HG02938 (cell line): ENCODE data around the gene CRISP3.
"Not testable (repeated sequence)": the region's sequence is repeated elsewhere in the genome, so short reads cannot be mapped to it uniquely, and the experiment has no call there.

Experiments
- ATAC-seq: cut with Tn5 transposase; IDR thresholded peaks from one replicate; pipeline ENCODE4 v1.9.1; 2021; ENCODE audit warnings: mild to moderate bottlenecking, moderate library complexity; ENCODE audit not compliant: unreplicated experiment

Gene CRISP3

GRCh38 chr6:49744259-49744658 is at the start of gene CRISP3:
Gene CRISP3, minus strand, starts transcription at chr6:49744388. Its CDS starts 21 bp downstream, at chr6:49744367.
- ATAC-seq: no peak

- no peak for ATAC-seq
Measured at GRCh38 chr6:49790341-49790740, 46.2 kb upstream of the CRISP3 start.

DNA sequence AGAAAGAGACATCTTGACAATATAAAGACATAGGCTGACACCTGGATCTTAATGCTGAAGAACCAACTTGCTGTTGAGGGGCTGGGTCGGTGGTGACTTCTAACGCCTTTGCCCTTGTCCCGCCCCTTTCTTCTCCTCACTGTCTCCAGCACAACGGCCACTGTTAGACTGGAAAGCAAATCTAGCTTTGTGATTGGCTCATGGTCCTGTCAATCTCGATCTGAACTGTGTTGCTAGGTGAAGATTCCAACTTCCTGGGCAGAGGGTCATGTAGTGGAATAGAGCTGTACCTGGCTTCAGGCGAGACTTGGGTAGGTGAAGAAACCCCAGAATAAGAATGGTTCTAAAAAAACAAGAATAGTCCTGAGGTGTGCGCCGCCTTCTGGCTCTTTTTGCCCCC is 43.0 kb upstream of the CRISP3 start, which contains the start of gene PGK2:
TSS of gene PGK2 (minus strand) at position 110 of the 400 bp plus-strand sequence. CDS start at position 12, 98 bp downstream.
- no peak for ATAC-seq

DNA sequence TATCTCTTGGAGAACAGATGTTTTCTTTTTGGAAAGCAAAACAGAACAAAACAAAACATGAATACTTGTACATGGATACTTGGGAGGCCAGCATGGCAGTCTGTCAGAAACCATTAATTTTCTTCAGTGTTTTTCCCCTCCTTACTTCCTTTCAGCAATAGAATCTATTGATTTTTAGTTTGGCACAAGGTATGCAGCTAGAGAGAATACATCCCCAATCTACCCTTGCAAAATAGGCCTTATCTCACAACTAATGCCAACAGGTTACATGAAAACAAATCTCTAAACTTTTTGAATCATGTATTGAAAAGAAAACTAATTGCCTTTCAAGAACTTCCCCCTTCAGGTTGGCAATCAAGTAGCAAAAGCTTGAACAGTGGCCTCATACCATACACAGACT is 40.1 kb upstream of the CRISP3 start:
- no peak for ATAC-seq

GRCh38 chr6:49782725-49783124 is 38.5 kb upstream of the CRISP3 start:
- no peak for ATAC-seq

GRCh38 chr6:49782293-49782692 is 38.1 kb upstream of the CRISP3 start:
- no peak for ATAC-seq

DNA sequence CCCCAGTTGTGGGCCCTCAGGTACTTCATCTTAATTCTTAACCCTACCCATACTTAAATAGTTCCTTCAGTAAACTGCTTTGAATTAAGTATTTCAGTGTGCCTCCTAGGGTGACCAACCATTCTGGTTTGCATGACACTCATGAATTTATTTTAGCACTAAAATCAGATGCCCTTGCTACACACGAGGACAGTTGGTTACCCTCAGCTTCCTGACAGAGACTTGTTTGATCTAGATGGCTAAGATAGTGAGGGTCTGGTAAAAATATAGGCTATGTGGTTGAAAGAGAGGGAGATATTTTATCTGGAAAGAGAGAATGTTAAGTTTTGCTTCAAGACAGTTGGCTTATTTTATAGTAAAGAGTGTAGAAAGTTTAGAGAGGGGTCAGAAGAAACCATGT is 32.3 kb upstream of the CRISP3 start:
- no peak for ATAC-seq

- no peak for ATAC-seq
Measured at GRCh38 chr6:49775043-49775442, 30.9 kb upstream of the CRISP3 start.

DNA sequence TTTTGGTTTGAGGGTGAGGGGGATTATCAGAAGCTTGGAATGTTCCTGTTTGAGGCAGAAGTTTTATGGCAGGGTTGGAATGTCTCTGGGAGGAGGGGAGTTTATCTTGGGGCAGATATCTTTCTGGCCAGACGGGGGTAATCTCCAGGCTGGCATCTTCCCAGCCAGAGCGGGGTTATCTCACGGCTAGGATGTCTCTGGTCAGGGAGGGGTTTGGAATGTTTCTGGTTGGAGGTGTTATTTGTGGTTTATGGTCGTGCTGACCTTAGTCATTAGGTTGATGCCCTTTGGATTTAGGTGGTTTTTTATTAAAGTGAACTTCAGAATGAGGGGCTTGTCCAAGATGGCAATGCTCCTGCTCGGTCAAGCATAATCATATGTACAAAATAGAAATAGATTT is 28.1 kb upstream of the CRISP3 start:
- no peak for ATAC-seq

- no peak for ATAC-seq
Measured at GRCh38 chr6:49766762-49767161, 22.6 kb upstream of the CRISP3 start.

GRCh38 chr6:49764571-49765236 is 20.5 kb upstream of the CRISP3 start:
- no peak for ATAC-seq

GRCh38 chr6:49743429-49743828 is 759 bp downstream of the CRISP3 start:
- no peak for ATAC-seq

DNA sequence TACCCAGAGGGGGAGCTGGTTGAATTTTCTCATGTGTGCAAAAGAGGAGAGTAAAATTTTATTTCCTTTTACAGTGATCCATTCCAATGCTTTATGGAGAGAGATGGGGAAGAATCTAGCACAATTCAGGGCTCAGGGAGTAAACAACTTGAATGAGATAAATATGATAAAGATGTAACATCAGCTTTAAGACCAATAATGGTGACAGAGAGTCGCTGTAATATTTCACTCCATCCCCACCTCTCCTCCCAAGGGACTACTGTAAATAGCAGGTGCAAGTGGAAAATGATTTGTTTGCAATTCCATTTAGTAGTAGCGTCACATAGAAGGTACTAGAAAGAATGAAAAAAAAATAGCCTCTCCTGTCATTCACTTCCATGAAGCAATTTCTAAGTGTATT is 4.8 kb downstream of the CRISP3 start:
- no peak for ATAC-seq

DNA sequence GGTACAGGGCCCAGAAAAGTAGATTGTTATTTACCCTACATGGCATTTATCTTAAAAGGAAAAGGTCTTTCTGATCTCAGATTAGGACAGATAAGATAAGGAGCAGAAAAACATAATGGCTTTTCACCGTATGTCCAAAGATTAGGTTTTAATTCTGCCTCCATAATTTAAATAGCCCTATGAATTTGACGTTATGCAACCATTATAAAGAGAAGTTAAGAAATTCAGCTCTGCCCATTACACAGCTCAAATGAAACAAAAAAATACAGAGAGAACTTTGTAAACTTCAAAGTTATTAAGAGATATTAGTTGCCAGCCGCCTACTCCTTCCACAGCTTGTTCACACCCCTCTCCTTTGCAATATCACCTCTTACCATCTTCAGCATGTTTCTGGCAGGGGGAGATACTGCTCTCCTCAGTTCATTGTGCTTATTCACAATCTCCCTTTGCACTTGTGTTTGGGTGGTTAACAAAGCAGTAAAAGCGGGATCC is 8.1 kb downstream of the CRISP3 start:
- ATAC-seq: no peak

DNA sequence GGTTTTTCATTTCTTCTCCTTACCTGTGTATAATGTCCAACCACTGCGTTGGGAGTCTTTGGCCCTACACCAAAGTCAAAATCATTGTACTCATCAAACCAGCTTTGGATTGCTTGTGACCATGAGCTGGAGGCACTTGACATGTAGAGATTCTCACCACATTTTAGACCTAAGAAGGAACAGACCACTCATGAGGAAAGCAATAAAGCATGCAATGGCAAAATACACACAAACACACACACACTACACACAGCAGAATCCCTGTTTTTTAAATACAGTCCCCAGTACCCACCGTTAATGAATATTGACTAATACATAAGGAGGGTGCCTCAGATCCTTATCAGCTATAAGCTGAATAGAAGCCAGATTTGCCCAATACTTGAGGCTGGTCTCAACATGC is 10.5 kb downstream of the CRISP3 start:
- ATAC-seq: no peak

DNA sequence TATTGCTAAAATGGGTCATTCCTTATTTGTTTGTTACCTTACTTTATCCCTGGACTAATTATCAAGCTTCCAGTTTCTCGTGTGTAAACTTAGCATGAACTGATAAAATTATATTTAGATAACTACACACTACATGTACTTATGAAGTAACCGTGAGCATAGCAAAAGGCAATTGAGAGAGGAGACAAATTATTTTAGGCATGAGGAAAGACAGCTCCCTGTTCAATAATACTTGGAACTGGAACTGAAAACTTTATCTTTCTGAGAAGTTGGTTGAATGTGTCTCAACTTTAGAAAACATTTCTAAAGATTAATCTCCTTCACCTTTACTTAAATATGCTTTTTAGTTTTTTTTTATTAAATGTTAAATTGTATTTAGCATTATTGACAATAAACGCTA is 11.4 kb downstream of the CRISP3 start:
- no peak for ATAC-seq

DNA sequence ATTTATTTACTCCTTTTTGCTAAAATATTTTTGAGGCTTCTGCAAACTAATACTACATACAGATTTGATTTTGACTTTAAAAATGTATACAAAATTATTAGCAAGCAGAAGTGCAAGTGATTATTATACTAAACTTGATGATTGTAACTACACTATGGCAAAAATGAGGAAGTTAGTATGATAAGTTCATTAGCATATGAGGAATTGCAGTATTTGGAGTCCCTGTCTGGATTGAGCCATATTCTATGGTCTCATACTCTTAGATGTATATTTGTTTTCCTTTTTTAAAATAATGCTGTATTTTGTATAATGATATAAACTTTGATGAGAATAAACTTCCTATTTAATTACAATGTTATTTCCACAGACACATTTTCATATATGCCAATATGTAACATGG is 13.9 kb downstream of the CRISP3 start:
- ATAC-seq: no peak

DNA sequence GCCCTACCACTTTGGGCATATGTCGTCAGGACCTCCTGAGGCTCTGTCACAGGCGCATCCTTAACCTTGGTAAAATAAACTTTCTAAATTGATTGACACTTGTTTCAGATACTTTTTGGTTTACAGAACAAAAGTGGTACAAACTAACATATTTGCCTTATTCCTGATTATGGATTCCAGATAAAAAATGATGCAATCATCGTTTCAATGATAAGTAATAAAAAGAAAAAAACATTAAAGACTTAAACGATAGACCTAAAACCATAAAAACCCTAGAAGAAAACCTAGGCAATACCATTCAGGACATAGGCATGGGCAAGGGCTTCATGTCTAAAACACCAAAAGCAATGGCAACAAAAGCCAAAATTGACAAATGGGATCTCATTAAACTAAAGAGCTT is 20.3 kb downstream of the CRISP3 start:
- not testable (repeated sequence) for ATAC-seq

GRCh38 chr6:49721297-49721696 is 22.9 kb downstream of the CRISP3 start:
- ATAC-seq: no peak

DNA sequence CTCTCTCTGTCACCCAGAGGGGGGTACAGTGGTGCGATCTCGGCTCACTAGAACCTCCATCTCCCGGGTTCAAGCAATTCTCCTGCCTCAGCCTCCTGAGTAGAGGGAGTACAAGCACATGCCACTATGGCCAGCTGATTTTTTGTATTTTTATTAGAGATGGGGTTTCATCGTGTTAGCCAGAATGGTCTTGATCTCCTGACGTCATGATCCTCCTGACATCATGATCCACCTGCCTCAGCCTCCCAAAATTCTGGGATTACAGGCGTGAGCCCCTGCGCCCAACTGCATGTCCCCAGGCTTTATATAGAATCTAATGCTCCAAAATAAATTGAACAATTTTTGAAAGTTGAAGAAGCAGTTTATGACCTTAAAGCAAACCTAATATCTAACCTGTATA is 23.8 kb downstream of the CRISP3 start:
- no peak for ATAC-seq

DNA sequence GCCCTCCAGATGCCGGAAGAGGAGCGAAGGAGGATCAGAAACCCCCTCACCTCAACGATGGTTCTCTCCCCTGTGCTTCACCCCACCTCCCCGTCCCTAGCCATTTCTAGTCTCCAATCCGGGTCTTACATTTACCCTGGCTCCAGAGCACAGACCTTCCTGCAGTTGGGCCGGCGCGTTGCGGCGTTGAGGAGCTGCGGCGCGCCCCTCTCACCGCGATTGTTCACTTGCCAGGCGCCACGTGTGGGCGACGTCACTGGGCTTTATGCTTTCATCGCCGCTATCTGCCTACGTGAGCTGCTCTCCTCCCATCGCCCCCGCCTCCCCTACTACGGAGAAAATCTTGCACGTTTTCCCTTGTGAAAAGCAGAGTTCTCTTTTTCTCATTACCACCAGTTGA is 30.8 kb downstream of the CRISP3 start, which contains the start of gene CRISP2:
TSS of gene CRISP2 (minus strand) at position 198 of the 400 bp plus-strand sequence. CDS start 4,347 bp downstream, outside the sequence.
- ATAC-seq: no peak

DNA sequence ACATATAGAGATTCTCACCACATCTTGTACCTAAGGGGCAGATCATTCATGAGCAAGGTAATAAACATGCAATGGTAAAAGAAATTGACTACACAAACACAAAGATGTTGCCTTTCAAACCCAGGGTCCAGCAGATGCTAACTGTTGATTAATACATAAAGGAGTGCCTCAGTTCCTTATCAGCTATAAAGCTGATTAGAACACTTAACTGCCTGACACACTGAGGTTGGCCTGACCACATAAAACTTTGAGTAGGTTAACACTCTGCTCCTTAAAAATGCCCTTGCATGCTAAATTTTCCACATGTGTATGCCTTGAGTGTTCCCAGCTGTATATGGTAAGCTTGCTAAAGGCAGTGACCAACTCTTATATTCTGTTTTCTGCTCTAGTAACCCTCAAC is 45.7 kb downstream of the CRISP3 start:
- ATAC-seq: no peak

DNA sequence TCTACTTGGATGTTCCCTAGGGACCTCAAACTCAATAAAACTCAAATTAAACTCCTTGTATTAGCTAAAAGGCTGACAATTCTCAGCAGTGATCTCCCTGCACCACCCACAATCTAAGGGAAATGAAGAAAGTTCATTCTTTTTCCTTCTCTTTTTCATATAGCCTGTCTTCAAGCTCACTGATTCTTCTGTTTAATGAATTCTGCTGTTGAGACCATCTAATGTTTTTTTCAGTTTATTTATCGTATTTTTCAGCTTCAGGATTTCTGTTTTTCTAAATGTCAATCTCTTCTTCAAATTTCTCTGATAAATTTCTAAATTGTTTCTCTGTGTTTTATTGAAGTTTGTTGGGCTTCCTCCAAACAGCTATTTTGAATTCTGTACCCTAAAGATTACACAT is 50.7 kb downstream of the CRISP3 start:
- ATAC-seq: no peak
